AG20443 (cell line): ENCODE results near the gene TOPBP1.
A peak's percentile ranks its signal among the peaks of the same experiment; 100 is the strongest.
"Not testable (repeated sequence)": the region's sequence is repeated elsewhere in the genome, so short reads cannot be mapped to it uniquely, and the experiment has no call there.

Experiments
- DNase-seq: peaks from one replicate; pipeline ENCODE4 v3.0.0; 2012; ENCODE audit warnings: low spot score, mixed read lengths

The TOPBP1 gene

DNA sequence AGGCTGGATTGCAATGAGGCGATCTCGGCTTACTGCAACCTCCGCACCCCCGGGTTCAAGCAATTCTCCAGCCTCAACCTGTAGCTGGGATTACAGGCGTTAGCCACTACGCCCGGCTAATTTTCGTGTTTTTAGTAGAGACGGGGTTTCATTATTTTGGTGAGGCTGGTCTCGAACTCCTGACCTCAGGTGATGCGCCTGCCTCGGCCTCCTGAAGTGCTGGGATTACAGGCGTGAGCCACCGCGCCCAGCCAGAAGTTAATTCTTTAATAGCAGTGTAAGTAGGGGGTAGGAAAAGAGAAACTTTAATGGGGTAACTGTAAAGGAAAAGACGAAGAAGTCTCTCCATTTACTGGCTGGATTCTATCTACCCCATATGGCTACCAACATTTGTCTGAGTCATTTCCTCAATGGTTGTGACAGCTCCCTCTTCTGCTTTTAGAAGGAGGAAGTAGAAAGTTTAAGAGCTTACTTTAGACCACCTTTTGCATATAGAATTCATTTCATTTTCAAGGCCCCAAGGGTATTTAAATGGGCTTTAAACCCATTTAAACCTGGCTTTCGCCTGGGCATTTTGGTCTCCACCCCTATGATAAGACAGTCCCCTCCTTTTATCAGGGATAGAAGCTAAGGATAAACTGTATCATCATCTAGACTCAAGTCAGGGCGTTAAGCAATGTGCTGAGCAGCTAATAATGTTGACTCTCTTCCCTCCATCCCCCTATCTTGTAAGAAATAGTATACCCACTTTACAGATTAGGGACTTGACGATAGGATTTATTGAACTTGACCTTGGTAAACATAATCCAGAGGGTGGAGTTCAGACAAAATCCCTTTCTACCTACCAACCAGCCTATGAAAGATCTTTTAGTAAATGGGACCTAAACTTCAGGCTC, 89.3 kb downstream of the TOPBP1 start:
- DNase-seq, result no peak

DNA sequence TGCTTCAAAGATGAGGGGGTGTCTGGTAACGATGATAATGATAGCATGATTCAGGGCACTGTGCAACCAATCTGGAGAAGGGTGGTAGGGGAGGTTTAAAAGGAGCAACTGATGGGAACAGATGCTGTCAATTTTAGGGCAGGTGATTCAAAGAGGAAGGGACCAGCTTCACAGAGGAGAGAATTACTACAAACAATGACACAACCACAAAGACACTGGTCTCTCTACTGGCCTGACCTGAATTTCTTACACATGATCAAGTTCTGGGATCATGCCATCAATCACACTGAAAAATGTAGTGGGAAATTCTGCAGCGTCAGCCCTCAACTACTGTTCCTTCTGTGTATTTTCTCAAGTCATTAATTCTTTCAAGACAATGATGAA, 90.8 kb downstream of the TOPBP1 start:
- DNase-seq, result no peak

GRCh38 chr3:133570139-133570936, 91.4 kb downstream of the TOPBP1 start:
- DNase-seq, result peak; percentile 70

DNA sequence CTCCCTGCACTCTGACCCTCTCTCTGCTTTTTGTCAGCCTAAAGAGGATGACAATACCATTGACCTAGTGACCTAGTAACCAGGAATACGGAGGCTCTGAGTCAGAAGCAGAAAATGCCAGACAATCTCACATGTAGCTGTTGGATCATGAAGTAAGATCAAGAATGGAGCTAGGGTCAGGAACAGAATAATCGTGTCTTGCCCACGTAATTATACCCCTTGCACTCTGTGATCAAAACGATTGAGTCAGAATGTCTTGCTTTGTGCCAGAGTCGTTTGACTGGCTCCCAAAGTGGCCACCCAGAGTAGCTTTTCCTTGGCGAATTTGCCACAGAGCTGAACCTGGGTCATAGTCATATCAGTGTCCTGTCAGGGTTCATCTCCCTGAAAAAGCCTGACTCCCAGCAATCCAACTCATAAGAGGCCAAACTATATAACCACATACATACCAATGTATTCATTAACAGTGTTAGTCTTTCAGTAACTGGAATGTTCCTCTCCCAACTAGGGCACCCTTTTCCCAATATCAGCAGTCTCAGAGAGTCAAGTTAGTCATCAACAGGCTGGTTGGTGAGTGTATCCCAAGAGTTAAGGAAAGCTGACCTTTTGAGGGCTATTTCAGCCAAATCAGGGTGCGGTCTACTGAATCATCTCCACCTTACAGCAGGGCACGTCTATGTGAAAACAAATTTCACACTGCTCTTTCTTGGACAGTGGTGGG, 93.3 kb downstream of the TOPBP1 start:
- DNase-seq, result peak; percentile 53

DNA sequence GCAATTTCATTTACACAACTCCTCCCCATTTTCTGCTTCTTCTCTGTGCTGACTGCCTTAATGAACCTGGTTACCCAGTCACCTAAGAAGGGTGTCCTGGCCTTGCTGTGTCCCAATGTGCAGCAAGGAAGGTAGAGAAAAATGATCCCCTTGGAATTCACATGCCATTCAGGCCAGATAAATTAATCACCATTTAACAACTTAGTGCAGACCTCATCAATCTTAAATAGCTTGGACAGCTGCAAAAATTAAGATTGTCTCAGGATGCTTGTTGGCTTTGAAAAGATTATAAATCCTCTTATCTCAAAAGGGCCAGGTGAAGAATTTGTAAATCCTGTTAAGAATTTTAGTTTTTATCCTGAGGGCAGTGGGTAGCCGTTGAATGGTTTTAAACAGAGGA, 97.9 kb downstream of the TOPBP1 start:
- DNase-seq, result no peak

DNA sequence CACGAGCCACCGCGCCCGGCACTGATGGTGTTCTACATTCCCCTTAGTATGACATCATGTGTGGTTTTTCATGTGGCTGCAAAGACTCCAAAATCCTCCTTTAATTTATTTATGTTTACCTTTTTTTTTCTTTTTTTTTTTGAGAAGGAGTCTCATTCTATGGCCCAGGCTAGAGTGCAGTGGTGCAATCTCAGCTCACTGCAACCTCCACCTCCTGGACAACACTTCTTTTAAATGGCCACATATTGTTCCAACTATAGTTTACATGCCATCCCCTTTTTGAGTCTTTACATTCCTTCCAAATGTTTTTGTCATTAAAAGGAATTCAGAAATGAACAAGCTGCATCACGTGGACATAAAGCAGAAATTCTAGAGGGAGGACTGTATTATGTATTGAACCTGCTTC, 98.6 kb downstream of the TOPBP1 start:
- no peak for DNase-seq

GRCh38 chr3:133562376-133562775, 99.4 kb downstream of the TOPBP1 start:
- DNase-seq, result no peak

DNA sequence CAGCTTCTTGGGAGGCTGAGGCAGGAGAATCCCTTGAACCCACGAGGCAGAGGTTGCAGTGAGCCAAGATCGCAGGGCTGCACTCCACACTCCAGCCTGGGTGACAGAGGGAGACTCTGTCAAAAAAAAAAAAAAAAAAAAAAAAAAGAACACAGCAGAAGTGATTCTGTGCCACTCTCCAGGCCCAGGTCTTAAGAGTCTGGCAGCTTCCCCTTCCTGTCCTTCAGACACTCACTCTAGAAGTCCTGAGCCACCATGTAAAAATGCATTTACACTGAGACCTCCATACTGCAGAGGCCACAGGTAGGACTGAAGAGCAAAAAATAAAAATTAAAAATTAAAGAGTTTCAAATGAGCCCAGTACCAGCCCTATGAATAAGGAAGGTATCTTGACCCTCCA, 100.1 kb downstream of the TOPBP1 start:
- no peak for DNase-seq

- not testable (repeated sequence) for DNase-seq
Observed at GRCh38 chr3:133551589-133551988, 110.2 kb downstream of the TOPBP1 start.
